GDM1 (cell line): ENCODE data around the gene ABCA7.

ENCODE experiments used
- DNase-seq: peaks from one replicate; lab custom pipeline; 2025; lab: John Stamatoyannopoulos, UW

Gene ABCA7

DNA sequence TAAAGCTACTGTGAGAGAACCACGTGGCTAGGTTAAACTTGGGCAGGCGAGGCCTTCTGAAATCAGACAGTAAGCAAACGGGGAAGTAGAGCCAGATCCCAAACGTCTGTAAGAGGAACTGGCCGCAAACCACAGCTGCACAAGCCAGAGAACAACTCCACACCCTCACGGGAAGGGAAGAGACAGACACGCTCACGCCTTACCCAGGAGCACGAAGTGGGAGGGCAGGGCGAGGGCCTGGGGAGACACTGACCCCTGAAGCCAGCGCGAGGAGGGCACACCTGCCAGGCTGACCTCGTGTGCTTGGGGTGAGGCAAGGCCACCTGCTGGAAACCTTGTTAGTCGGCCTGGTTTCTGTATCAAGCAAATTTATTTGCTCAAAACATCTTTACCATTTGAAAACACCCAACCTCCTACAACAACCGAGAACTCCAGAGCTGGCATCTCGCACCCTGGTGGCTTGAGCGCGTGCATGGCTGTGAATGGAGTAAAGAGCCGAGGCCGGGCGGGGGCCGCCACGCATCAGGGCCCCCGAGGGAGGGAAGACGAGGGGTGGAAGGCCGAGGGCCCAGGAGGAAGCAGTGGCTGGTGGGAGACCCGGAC, 48.0 kb downstream of the ABCA7 start:
- DNase-seq: peak; percentile 89

DNA sequence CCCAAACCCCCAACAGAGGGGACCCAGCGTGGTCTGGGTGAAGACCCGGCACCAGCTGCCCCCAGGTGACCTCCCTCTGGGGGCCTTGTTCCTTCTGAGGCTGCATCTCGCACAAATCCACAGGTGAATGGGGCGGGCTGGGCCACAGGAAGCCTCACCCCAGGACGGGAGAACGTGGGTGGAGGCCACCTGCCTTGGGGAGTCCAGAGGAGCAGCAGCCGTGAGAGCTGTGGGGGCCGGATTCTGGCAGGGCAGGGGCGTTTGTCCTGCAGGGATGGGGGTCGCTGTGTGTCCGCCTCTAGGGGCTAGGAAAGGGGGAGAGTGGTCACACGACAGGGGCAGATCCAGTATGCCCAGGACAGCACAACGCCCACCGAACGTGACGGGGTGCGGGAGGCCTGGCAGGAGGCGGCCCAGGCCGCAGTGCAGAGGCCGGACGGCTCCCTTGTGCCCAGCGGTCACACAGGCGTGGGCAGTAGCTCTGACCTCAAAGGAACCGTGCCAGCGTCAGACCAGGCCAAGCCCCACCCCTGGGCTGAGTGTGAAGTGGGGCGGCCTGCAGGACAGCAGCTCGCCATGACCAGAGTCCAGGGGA, 48.6 kb downstream of the ABCA7 start:
- DNase-seq: no peak

DNA sequence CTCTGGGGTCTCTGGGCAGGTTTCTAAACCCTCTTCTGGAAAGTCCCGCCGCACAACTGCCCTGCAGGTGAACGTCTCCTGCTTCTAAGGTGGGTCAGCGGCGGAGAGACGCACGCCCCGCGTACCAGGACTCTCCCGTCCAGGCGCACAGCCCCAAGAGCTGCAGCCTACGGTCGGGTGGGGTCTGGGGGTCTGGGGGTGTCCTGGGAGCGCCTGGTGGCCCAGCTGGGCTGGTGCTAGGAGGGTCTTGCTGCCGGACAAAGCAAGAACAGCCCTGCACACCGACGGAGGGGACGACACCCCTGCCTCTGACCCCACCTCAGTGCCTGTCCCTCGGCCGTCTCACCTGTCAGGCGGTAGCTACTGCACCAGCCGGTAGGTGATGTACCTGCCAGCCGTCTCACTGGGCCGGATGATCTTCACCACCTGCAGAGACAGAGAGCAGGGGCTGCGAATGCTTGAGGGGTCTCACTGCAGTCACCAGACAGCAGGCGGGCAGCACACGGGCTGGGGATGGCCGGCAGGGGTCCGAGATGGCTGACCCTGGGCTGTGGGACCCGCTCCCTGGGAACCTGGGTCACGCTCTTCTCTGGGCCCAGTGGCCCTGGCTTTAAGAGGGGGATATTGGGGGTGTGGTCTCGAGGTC, 49.3 kb downstream of the ABCA7 start:
- DNase-seq: no peak

DNA sequence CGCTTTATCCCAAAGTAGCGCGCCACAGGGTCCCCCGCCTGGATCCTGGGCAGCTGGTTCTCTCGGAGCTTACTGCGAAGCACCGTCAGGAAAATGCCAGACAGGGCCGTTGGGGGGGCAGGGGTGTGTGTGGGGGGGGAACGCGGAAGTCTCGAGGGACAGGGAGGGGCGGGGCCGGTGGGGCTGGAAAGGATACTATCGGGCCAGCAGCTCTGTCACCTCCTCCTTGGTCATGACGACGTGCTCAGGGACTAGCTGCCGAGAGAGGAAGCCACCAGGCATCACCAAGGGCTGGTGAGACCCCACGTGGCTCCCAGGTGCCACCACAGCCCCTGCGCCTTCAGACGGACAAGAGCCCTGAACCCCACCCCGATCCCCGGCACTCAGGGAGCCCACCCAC, 50.0 kb downstream of the ABCA7 start:
- DNase-seq: no peak

DNA sequence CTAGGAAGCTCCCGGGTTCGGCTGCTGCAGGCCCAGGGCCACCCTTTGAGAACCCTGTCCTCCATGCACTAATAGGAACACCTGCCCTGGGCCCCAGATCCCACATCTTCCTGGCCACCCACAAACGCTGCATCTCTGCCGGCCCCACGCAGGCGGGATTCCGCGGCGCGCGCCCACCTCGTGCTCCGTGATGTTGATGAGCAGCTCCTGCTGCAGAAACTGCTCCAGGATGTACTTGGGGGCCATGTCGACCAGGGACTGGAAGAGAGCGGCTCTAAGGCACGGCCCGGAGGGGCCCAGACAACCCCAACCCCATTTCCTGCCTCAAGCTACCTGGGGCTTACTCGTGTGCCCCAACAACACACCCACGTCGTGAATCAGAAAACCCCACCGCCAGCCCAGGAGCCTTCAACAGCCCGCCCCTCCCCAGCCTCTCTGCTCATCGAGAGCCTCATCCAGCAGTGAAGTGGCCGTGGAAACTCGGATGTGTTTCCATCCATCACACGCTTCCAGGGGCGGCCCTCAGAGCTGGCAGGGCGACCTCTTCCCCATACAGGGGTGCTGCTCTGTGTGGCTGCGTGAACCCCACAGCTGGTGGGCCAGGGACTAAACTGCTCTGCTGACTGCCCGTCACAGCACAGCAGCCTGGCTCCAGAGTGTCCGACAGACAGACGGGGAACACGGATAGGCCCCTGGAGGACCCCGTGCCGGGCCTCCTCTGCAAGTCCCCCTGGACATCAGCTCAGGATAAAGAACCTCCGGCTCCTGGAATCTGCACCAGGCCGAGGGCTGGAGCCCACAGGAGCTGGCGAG, 51.0 kb downstream of the ABCA7 start:
- no peak for DNase-seq

DNA sequence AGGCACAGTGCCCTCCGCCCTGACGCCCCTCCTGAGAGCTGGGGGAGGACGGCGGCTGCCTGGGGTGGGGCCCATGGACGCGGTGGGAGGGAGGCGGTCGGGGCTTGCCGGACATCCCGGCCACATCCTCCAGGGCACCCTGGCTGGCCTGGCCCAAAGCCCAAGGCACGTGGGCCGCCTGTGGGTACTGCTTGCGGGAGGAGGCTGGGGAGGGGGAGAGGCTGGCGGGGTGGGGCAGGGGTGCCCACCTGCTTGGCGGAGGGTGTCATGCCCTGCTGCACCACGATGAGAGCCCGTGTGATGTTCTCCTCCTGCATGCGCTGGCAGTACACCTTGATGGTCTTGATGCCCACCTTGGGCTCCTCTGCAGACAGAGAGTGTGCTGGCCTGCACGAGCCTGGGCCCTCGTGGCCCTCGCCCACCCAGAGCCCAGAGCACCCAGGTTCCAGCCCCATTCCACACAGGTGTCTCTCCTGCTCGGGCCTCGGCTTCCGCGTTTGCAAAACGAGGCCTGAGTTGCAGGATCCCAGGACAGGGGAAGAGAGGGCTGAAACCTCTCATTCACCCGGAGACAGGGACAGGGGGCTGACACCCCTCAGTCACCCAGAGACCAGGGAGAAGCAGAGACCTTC, 51.8 kb downstream of the ABCA7 start:
- no peak for DNase-seq

DNA sequence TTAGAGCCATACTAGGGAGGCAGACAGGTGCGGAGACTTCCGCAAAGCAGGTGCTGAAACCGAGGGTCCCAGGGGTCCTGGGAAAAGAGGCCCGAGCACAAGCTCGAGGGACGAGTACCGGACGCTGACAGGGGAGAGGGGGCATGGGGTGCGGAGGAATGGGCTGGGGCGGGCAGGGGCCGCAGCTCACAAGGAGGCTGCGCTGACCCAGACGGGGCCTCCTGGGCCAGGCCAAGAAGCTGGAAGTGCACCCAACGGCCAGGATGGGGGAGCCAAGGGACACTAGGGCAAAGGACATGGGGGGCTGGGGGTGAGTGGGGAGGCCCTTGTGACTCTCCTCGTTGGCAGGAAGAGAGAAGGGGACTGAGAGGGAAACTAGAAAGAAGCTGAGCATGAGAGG, 53.4 kb downstream of the ABCA7 start:
- no peak for DNase-seq

DNA sequence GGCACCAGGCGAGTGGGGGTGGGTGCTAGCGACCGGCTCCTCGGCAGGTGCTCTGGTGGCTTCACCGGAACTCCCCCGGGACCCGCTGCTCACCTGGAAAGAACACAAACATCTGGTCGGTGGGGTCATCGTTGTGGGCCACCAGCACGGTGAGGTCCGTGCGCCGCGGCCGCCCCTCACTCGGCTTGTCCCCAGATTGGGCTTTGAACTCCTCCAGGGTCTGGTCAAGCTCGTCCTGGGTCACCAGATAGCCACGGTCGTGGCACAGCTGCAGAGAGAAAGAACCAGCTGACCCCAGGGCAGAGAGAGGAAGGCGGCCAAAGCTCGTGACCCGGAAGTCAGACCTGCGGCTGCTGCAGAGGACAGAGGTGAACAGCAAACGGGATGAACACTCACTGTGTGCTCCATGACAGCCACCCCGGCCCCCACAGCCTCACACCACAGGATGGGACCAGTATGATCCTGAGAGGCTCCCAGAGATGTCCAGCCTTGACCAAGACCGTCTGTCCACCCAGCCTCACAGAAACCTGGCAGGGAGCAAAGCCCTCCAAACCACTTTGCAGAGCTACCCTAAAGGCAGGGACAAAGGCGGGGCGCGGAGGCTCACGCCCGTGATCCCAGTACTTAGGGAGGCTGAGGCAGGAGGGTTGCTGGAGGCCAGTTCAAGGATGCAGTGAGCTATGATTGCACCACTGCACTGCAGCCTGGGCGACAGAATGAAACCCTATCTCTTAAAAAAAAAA, 54.1 kb downstream of the ABCA7 start:
- no peak for DNase-seq

DNA sequence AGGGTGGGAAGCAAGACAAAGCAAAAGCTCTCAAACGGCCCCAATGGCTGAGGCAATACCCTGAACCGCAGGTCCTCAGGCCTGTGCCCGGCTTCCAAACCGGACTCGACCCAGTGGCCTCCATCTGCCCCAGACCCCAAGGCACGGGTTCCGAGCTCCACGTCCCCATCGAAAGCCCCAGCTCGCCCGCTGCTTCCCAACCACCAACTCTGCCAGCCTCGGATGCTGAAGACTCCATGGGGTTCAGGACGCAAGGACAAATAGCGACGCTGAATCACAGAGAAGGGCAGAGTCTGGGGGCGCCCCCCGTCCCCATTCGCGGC, 54.7 kb downstream of the ABCA7 start:
- no peak for DNase-seq

DNA sequence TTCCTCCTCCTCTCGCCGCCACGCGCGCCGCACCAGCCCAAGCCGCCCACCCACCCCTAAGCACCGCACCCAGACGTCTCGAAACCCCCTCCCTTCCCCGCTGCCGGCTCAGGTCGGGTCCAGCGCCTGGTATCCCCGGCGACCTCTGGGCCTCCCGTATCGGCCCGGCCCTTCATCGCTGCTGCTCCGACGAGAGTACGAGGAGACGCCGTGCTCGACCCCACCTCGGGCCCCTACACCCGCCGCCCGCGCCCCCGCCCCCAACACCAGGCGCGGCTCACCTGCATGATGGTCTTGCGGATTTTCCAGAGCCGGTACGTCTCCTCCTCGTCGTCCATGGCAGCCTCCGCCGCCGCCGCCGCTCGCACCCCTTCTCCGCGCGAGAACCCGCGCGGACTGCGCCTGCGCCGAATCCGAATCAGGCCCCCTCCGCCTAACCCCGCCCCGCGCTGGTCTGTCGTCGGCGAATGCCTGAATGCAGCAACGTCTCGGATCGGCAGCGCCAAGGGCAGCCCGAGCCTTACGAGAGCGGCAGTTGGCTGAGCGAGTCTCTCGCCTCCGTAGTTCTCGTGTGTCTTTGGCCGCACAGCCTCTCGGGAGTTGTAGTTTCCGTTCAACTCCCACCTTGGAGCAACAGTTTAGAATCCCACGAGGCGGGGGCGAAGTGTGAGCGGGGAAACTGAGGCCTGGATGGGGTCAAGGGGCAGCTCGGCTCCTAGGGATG, 55.2 kb downstream of the ABCA7 start, which contains the start of gene POLR2E:
Gene POLR2E, minus strand, starts transcription at position 398 of the 724 bp plus-strand sequence. Its CDS starts 60 bp downstream, at position 338.
- peak; percentile 97 for DNase-seq

DNA sequence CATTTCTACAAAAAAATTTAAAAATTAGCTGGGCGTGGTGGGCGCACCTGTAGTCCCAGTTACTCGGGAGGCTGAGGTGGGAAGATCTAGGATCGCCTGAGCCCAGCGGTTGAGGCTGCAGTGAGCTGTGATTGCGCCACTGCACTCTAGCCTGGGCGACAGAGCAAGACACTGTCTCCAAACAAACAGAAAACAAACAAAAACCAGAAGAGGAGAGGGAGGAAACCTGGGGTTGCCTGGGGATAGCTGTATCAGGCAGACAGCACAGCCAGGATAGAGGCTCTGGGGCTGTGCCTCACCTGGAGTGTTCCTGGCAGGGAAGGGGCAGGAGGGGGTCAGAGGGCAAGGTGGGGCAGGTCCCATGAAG, 57.9 kb downstream of the ABCA7 start:
- no peak for DNase-seq

DNA sequence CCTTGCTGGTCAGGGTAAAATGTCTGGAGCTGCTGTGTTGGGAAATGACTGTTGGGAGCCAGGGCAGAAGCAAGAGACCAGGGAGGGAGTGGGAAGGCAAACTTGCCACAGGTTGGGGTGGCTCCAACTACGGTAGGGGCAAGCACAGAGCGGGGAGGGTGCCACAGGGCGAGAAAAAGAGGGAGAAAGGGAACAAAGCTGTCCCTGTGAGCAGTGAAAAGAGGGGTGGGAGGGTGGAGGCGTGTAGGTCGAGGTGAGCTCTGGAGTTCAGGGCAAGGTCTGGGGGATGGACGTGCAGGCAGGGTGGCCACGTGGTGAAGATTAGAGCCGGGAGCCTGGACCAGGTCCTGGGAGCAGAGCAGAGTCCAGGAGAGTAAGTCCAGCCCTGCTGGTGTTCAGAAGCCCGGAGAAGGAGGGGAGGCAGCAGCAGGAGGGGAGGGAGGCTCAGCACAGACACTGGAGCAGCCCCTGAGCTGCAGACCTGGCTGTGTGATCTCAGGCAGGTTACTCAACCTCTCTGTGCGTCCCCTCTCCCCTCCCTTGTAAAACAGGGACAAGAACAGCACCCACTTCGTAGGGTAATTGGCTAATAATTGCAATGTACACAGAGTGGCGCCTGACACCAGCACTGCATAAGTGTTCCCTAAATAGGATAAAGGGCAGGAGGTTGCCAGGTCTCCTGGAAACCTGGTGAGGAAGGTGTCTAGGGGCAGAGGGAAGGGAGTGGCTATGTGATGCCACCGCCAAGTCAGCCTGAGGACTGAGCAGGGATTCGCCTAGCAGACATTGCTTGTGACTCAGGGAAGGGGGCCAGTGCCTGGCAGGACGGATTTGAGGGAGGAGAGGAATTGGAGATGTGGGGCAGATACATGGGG, 58.5 kb downstream of the ABCA7 start:
- no peak for DNase-seq

DNA sequence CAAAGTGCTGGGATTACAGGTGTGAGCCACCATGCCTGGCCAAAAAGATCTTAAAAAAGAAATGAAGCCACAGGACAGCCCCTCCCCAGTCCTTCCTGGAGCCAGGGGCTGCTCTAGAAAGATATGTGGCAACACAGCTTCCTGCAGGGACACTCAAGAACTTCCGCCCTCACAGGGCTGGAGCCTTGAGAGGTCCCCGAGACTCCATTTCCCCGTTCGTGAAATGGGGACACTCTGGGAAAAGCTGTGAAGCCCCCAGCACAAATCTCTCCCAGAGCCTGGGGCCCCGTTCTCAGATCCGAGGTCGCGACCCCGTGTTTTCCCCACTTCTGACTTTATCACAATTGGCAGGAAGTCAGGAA, 61.4 kb downstream of the ABCA7 start:
- DNase-seq: peak; percentile 68

DNA sequence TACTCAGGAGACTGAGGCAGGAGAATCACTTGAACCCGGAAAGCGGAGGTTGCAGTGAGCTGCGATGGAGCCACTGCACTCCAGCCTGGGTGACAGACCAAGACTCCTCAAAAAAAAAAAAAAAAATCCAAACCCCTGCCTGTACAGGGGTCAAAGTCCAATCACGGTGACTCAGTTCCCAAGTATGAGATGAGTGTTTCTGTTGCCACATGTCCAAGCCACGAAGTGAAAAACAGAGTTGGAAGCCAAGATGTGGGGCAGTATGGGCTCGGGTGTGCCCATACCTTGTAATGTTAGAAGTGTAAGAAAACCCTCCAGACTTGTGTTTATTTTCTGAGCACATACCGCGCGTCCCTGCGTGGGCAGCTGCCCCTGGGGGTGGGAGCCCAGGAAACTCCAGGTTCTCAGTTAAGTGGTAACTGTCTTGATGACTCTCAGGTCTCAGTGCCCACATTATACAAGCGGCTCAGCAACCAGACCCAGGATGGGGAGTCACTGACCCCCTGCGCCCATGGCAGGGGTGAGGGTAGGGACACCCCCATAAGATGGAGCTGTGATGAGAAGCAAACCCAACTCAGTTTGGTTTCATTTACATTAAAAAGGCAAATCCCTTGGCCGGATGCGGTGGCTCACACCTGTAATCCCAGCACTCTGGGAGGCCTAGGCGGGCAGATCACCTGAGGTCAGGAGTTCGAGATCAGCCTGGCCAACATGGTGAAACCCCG, 62.7 kb downstream of the ABCA7 start:
- DNase-seq: no peak

DNA sequence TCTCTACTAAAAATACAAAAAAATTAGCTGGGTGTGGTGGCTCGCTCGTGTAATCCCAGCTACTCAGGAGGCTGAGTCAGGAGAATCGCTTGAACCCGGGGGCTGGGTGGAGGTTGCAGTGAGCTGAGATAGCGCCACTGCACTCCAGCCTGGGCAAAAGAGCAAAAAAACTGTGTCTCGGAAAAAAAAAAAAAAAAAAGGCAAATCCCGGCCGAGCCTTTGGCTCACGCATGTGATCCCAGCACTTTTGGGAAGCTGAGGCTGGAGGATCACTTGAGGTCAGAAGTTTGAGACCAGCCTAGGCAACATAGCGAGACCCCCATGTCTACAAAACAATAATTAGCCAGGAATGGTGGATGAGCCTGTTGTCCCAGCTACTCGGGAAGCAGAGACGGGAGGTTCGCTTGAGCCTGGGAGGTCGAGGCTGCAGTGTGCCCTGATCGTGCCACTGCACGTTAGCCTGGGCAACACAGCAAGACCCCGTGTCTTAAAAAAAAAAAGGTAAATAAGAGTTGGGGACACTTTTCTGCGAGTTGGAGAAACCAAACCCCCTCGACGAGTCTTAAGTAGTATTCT, 63.3 kb downstream of the ABCA7 start:
- no peak for DNase-seq

DNA sequence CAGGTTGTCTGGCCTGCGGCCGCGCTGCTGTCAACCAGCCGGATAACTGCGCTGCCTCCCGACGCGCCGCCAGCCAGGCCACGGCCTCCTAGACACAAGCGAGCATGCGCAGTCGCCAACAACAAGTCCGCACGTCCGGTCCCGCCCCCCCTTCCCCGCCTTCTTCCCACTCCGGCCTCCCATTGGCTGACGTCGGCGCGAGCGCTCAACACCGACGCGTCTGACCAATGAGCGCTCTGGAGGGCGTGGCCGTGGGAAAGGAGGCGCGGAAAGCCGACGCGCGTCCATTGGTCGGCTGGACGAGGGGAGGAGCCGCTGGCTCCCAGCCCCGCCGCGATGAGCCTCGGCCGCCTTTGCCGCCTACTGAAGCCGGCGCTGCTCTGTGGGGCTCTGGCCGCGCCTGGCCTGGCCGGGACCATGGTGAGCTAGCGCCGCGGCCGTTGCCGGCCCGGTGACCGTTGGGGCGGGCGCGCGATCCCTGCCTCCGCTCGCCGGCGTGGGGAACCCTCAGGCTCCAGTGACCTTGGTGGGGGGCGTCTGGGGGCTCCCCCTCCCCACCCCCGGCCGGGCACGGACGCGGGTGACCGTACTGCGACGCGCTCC, 63.9 kb downstream of the ABCA7 start, which contains the start of gene GPX4:
Gene GPX4, plus strand, starts transcription at position 287 of the 603 bp plus-strand sequence. Its CDS starts 50 bp downstream, at position 337.
- DNase-seq: peak; percentile 99

DNA sequence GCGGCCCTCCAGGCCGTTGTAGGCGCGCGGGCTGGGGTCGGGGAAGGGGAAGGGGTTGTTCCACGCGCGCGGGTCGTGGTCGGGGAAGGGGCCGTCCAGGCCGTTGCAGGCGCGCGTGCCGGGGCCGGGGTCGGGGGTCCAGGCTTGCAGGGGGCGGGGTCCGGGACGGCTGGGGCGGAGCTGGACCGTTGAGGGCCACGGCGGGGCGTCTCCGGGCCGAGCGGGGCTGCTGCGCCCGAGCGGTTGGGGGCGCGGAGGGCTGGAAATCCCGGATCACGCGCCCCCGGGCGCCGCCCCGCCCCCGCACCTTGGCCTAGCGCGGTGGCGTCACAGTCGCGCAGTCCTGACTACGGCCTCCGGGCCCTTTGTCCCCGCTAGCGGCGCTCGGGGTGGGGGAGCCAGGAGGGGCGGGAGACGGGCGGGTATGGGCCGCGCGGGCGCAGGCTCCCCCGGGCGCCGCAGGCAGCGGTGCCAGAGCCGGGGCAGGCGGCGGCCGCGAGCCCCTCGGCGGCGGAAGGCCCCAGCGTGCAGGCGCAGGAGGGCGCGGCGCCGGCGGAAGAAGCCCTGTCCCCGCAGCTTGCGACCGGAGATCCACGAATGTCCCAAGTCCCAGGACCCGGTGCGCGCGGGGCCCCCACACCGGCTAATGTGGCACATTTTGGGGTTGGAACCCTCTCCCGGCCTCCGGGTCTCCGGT, 64.6 kb downstream of the ABCA7 start:
- DNase-seq: peak; percentile 32
